ENCODE data around the gene B3GALT2. TPM values are rescaled to one million over a fixed set of nuclear protein-coding genes. Genes with fewer than 3 reads are reported as not detected.

Gene B3GALT2
- total and polyA plus RNA-seq, 2 of the 4 experiments (the other 2 are of a cell fraction) = 1.8 to 4.5 TPM

DNA sequence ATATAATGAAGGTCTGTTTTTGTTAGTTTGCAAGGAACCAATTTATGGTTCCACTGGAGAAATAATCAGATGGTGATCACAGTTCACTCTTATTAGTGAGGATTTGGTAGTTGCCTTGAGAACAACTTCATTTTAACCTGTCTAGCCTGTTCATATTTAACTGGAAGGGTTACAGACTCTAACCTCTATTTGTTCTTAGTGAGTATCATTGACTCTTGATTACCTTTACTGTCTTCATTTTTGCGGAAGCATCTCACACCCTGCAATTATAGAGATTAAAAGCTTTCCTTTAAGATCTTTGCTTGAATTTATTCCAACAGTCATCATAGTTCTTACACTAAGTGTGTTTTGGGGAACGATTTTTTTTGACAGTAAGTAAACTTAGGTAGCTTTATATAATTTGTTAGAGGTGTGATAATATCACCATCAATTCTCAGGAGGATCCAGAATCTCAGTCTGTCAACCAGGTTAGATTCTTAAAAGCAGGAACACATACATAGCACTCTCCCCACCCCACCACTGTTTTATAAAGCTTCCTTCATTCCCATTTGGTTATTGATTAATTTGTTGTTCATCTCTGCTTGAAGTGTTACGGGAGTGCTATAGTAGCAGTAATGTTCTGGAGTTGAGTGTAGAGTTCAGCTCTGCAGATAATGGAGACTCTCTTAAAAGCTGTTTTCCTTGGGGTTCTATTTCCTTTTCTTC lies 30.1 kb downstream of the B3GALT2 start:
- Histone ChIP-seq H3K4ac (ENCODE audit: low read depth, low read length) (peak overlapping the region; percentile 47), H3K4me1 (ENCODE audit: control insufficient read depth, insufficient read depth, low read length) (peaks cover 7% of the 10 kb centered on the region), H3K23ac (ENCODE audit: low read depth, low read length) (peak overlapping the region; percentile 28; the same call in 1 of the 2 replicates), H2BK5ac (ENCODE audit: low read depth, low read length, poor library complexity, severe bottlenecking) (peak overlapping the region; percentile 53), H4K5ac (ENCODE audit: low read depth, low read length) (peak overlapping the region; percentile 88), H2AK5ac (ENCODE audit: low read depth, low read length) (no peak overlapping the region), H3K56ac (ENCODE audit: extremely low read depth, insufficient read depth, low read length) (no peak overlapping the region), H2BK15ac (ENCODE audit: low read depth, low read length) (no peak overlapping the region), H3K4me3 (ENCODE audit: insufficient read depth, low read depth, low read length) (no peak overlapping the region), H3K9ac (ENCODE audit: low read depth, low read length) (peak overlapping the region; percentile 10; the same call in 1 of the 2 replicates), H3K27me3 (ENCODE audit: control insufficient read depth, insufficient read depth, low read length) (no peaks in the 10 kb centered on the region), H4K91ac (ENCODE audit: insufficient read depth, low read depth, low read length) (peak overlapping the region; percentile 4; the same call in 1 of the 2 replicates), H2BK120ac (ENCODE audit: low read depth, low read length) (peak overlapping the region; percentile 24; the same call in 1 of the 2 replicates), H3K36me3 (ENCODE audit: control insufficient read depth, insufficient read depth, low read length) (peaks cover 12% of the 10 kb centered on the region), H2AK9ac (replicated peaks; ENCODE audit: low read depth, low read length, poor library complexity) (no peak overlapping the region), H3K18ac (ENCODE audit: low read depth, low read length) (peak overlapping the region; percentile 90), H3K4me2 (ENCODE audit: low read depth, low read length) (peak overlapping the region; percentile 87), H4K20me1 (ENCODE audit: insufficient read depth, low read length) (peaks cover 6% of the 10 kb centered on the region; the same call in 1 of the 2 replicates), H3K9me1 (ENCODE audit: insufficient read depth, low read length) (peaks cover 4% of the 10 kb centered on the region; the same call in 1 of the 2 replicates), H3K27ac (ENCODE audit: insufficient read depth, low read length) (peak overlapping the region; percentile 69; the same call in 1 of the 2 replicates), H4K8ac (ENCODE audit: low read depth in 2 of 2, low read length in 2 of 2) (0 out of 4 replicates have a peak overlapping the region, but pooled peaks of 1 of the 2 experiments have one; percentile 16), H2BK20ac (ENCODE audit: low read depth, low read length) (peak overlapping the region; percentile 35; the same call in 1 of the 2 replicates), H3K79me1 (ENCODE audit: low read depth in 1 of 2, low read length in 2 of 2) (peaks cover 10 to 35% of the 10 kb centered on the region in 2 experiments; a peak in 3 of 4 replicates), H2AFZ (replicated peaks; ENCODE audit: low read length, poor library complexity) (no peak overlapping the region), H3K14ac (replicated peaks; ENCODE audit: low read depth, low read length) (peak overlapping the region; percentile 24; the same call in 1 of the 2 replicates), H3K9me3 (ENCODE audit: control insufficient read depth, insufficient read depth, low read length) (no peaks in the 10 kb centered on the region)
- no CpG with 5 or more reads among the region's 3 CpGs for WGBS, 2 experiments (ENCODE audit: extremely low coverage in 2 of 2, insufficient read length in 1 of 2)
- intact Hi-C loops (cut with micrococcal nuclease) = no loop called here
- POLR2A ChIA-PET (ENCODE audit: unreplicated experiment) = no interaction called here
- DNase-seq = no peak
- dilution Hi-C loops (cut with HindIII; ENCODE audit: low sequenced_read_pairs, unreplicated experiment) = no loop called here
- CTCF ChIA-PET = no interaction called here
- BruUV-seq (replicated peaks) = no TSS peak
- ATAC-seq (ENCODE audit: low read depth) = no peak
- TF ChIP-seq CEBPB (IDR thresholded peaks at IDR 0.05; ENCODE audit: low read depth, low read length) = no peak
- no peak for TF ChIP-seq BHLHE40 (IDR thresholded peaks at IDR 0.05; ENCODE audit: low read depth, low read length)
- TF ChIP-seq RCOR1 (IDR thresholded peaks at IDR 0.05; ENCODE audit: insufficient replicate concordance, low read length) = no peak
- TF ChIP-seq, protein P1, sequence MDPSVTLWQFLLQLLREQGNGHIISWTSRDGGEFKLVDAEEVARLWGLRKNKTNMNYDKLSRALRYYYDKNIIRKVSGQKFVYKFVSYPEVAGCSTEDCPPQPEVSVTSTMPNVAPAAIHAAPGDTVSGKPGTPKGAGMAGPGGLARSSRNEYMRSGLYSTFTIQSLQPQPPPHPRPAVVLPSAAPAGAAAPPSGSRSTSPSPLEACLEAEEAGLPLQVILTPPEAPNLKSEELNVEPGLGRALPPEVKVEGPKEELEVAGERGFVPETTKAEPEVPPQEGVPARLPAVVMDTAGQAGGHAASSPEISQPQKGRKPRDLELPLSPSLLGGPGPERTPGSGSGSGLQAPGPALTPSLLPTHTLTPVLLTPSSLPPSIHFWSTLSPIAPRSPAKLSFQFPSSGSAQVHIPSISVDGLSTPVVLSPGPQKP (IDR thresholded peaks at IDR 0.05; ENCODE audit: borderline replicate concordance, low read depth, low read length) = no peak
- TF ChIP-seq POLR2A (IDR thresholded peaks at IDR 0.05; ENCODE audit: low read depth, low read length) = no peak
- no peak for TF ChIP-seq FOS (IDR thresholded peaks at IDR 0.05; ENCODE audit: low read depth, low read length)
- TF ChIP-seq MAZ (IDR thresholded peaks at IDR 0.05; ENCODE audit: borderline replicate concordance, low read depth, low read length) = no peak
- TF ChIP-seq, protein P2, sequence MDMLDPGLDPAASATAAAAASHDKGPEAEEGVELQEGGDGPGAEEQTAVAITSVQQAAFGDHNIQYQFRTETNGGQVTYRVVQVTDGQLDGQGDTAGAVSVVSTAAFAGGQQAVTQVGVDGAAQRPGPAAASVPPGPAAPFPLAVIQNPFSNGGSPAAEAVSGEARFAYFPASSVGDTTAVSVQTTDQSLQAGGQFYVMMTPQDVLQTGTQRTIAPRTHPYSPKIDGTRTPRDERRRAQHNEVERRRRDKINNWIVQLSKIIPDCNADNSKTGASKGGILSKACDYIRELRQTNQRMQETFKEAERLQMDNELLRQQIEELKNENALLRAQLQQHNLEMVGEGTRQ (IDR thresholded peaks at IDR 0.05; ENCODE audit: low read depth, low read length) = no peak
- in situ Hi-C loops (cut with MboI; ENCODE audit: low sequenced_read_pairs) = no loop called here
